ENCODE data around the gene TMC3. TPM values are rescaled to one million over a fixed set of nuclear protein-coding genes. Genes with fewer than 3 reads are reported as not detected.

TMC3 gene
- total and polyA plus RNA-seq, 2 experiments from 2014 or later, result 0.43 TPM; not detected in 1

- H3K27me3 ChIP-seq, result no peaks in the 10 kb centered on the region
- H3K36me3 ChIP-seq (replicated peaks; ENCODE audit: insufficient read depth, low read depth), result no peaks in the 10 kb centered on the region
- no peak overlapping the region for H3K4me2 ChIP-seq
- H3K9me2 ChIP-seq (replicated peaks; ENCODE audit: insufficient read depth), result no peaks in the 10 kb centered on the region
- peaks cover 4% of the 10 kb centered on the region for H3K4me1 ChIP-seq (ENCODE audit: insufficient read depth)
- no peaks in the 10 kb centered on the region for H3K9me3 ChIP-seq (ENCODE audit: low read depth)
- peak; percentile 66 for DNase-seq (ENCODE audit: low spot score)
- TF ChIP-seq EZH2 (IDR thresholded peaks at IDR 0.05; ENCODE audit: borderline replicate concordance) (no peak), EZH2phosphoT487 (IDR thresholded peaks at IDR 0.05; ENCODE audit: low read depth, severe bottlenecking, unreplicated experiment) (no peak), CTCF (IDR thresholded peaks at IDR 0.05; ENCODE audit: poor library complexity) (no peak)
- H4K20me1 ChIP-seq (ENCODE audit: insufficient read depth, poor library complexity, severe bottlenecking), result no peaks in the 10 kb centered on the region
- H3K79me2 ChIP-seq, result no peaks in the 10 kb centered on the region
- H3K27ac ChIP-seq, result peak overlapping the region; percentile 62
- no peak overlapping the region for H3K4me3 ChIP-seq
- no peak overlapping the region for H2AFZ ChIP-seq
These were observed 20.6 kb upstream of the TMC3 start for GRCh38 chr15:81394603-81395002.

DNA sequence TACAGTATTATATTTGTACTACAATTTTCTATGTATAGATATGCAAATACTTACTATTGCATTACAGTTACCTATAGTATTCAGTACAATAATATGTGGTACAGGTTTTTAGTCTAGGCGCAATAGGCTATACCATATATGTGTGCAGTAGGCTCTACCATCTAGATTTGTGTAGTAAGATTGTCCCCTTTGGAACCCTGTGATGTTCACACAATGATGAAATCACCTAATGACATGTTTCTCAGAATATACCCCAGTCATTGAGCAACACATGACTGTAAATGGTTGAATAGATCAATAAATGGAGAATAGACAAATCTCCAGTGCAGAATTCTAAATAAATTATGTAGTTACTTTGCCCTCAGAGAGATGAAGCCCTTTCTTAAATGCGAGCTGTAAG lies 17.6 kb upstream of the TMC3 start:
- H3K9me3 ChIP-seq (ENCODE audit: low read depth), result no peaks in the 10 kb centered on the region
- H3K4me2 ChIP-seq, result no peak overlapping the region
- H3K4me1 ChIP-seq (ENCODE audit: insufficient read depth), result peaks cover 12% of the 10 kb centered on the region
- H3K79me2 ChIP-seq, result no peaks in the 10 kb centered on the region
- no peaks in the 10 kb centered on the region for H3K36me3 ChIP-seq (replicated peaks; ENCODE audit: insufficient read depth, low read depth)
- no peak for DNase-seq (ENCODE audit: low spot score)
- 98% methylated on average over 2 of the region's 2 CpGs for WGBS (ENCODE audit: low lambda C conversion rate, missing lambda C conversion rate)
- H3K9me2 ChIP-seq (replicated peaks; ENCODE audit: insufficient read depth), result no peaks in the 10 kb centered on the region
- no peaks in the 10 kb centered on the region for H3K27me3 ChIP-seq
- H4K20me1 ChIP-seq (ENCODE audit: insufficient read depth, poor library complexity, severe bottlenecking), result no peaks in the 10 kb centered on the region
- H3K27ac ChIP-seq, result no peak overlapping the region
- no peak for TF ChIP-seq EZH2 (IDR thresholded peaks at IDR 0.05; ENCODE audit: borderline replicate concordance)
- no peak for TF ChIP-seq EZH2phosphoT487 (IDR thresholded peaks at IDR 0.05; ENCODE audit: low read depth, severe bottlenecking, unreplicated experiment)
- TF ChIP-seq CTCF (IDR thresholded peaks at IDR 0.05; ENCODE audit: poor library complexity), result no peak
- no peak overlapping the region for H3K4me3 ChIP-seq
- H2AFZ ChIP-seq, result no peak overlapping the region

GRCh38 chr15:81388436-81388770 lies 14.4 kb upstream of the TMC3 start:
- H2AFZ ChIP-seq, result no peak overlapping the region
- H3K36me3 ChIP-seq (replicated peaks; ENCODE audit: insufficient read depth, low read depth), result no peaks in the 10 kb centered on the region
- H3K9me2 ChIP-seq (replicated peaks; ENCODE audit: insufficient read depth), result no peaks in the 10 kb centered on the region
- H3K79me2 ChIP-seq, result no peaks in the 10 kb centered on the region
- 43% methylated on average over 1 of the region's 1 CpG for WGBS (ENCODE audit: low lambda C conversion rate, missing lambda C conversion rate)
- H3K4me2 ChIP-seq, result no peak overlapping the region
- no peaks in the 10 kb centered on the region for H3K27me3 ChIP-seq
- DNase-seq (ENCODE audit: low spot score), result no peak
- no peak overlapping the region for H3K27ac ChIP-seq
- no peak for TF ChIP-seq EZH2phosphoT487 (IDR thresholded peaks at IDR 0.05; ENCODE audit: low read depth, severe bottlenecking, unreplicated experiment)
- TF ChIP-seq CTCF (IDR thresholded peaks at IDR 0.05; ENCODE audit: poor library complexity), result no peak
- TF ChIP-seq EZH2 (IDR thresholded peaks at IDR 0.05; ENCODE audit: borderline replicate concordance), result no peak
- no peaks in the 10 kb centered on the region for H3K9me3 ChIP-seq (ENCODE audit: low read depth)
- H3K4me3 ChIP-seq, result no peak overlapping the region
- H4K20me1 ChIP-seq (ENCODE audit: insufficient read depth, poor library complexity, severe bottlenecking), result no peaks in the 10 kb centered on the region
- peaks cover 15% of the 10 kb centered on the region for H3K4me1 ChIP-seq (ENCODE audit: insufficient read depth)

Measured in hepatocyte (in vitro differentiated cells).